CD14-positive monocyte (primary cell): ENCODE data around the gene TEPSIN. TPM values are rescaled to one million over a fixed set of nuclear protein-coding genes. Genes with fewer than 3 reads are reported as not detected.
A peak's percentile ranks its signal among the peaks of the same experiment; 100 is the strongest.

Source experiments
- DNase-seq, 3 donors: peaks; one replicate each; pipeline ENCODE4 v3.0.0-alpha.2; 2011 to 2022
- H2AFZ ChIP-seq: 2 replicates; pipeline ENCODE4 v1.6.0; 2012; ENCODE audit warnings: mild to moderate bottlenecking, low read depth, low read length, inconsistent platforms; ENCODE audit not compliant: insufficient read depth, poor library complexity, severe bottlenecking
- H3K27ac ChIP-seq, 2 donors: 1 replicate in 1 of 2; 2 replicates in 1 of 2; pipeline ENCODE4 v1.5.1; 2012 to 2013; ENCODE audit warnings: low read length in 2 of 2, control low read depth in 1 of 2, inconsistent platforms in 1 of 2, low read depth in 1 of 2, mild to moderate bottlenecking in 1 of 2
- H3K27me3 ChIP-seq, 2 donors: one replicate each; pipeline versions ENCODE4 v1.6.0 to v1.6.1; 2011 to 2013; ENCODE audit warnings: low read length in 2 of 2; ENCODE audit not compliant: control insufficient read depth in 2 of 2, insufficient read depth in 2 of 2
- H3K36me3 ChIP-seq, 2 donors: replicated peaks in 1 of 2; 1 replicate in 1 of 2; 2 replicates in 1 of 2; pipeline versions ENCODE4 v1.5.1 to v1.6.1; 2012 to 2013; ENCODE audit warnings: low read length in 2 of 2, control low read depth in 1 of 2, inconsistent platforms in 1 of 2, mild to moderate bottlenecking in 1 of 2; ENCODE audit not compliant: insufficient read depth in 2 of 2, control insufficient read depth in 1 of 2
- H3K4me1 ChIP-seq, 2 donors: 1 replicate in 1 of 2; 2 replicates in 1 of 2; pipeline versions ENCODE4 v1.5.1 to v1.6.1; 2012 to 2013; ENCODE audit warnings: low read length in 2 of 2, control low read depth in 1 of 2, inconsistent platforms in 1 of 2, mild to moderate bottlenecking in 1 of 2, moderate library complexity in 1 of 2; ENCODE audit not compliant: insufficient read depth in 2 of 2, control insufficient read depth in 1 of 2
- H3K4me2 ChIP-seq: replicated peaks from 2 replicates; pipeline ENCODE3; 2012; ENCODE audit warnings: low read length, moderate library complexity, mild to moderate bottlenecking; ENCODE audit not compliant: poor library complexity, severe bottlenecking; ENCODE audit errors: extremely low read depth
- H3K4me3 ChIP-seq, 3 experiments: fragments of 200-600 bp in 1 of 3; sonication (generic) in 1 of 3; replicated peaks in 1 of 3; 1 replicate in 2 of 3; 2 replicates in 1 of 3; pipeline ENCODE4 v1.5.1; 2011 to 2013; ENCODE audit warnings: low read length in 3 of 3, mild to moderate bottlenecking in 3 of 3, control low read depth in 2 of 3, low read depth in 2 of 3, inconsistent platforms in 1 of 3, moderate library complexity in 1 of 3
- H3K79me2 ChIP-seq: 2 replicates; pipeline ENCODE4 v1.6.0; 2012; ENCODE audit warnings: mild to moderate bottlenecking, control low read depth, inconsistent platforms, low read length, moderate library complexity; ENCODE audit not compliant: insufficient read depth
- H3K9ac ChIP-seq: 2 replicates; pipeline ENCODE4 v1.6.0; 2017; ENCODE audit warnings: low read length, mild to moderate bottlenecking; ENCODE audit not compliant: insufficient read depth, poor library complexity, severe bottlenecking
- H3K9me3 ChIP-seq, 2 donors: replicated peaks in 1 of 2; 1 replicate in 1 of 2; 2 replicates in 1 of 2; pipeline versions ENCODE4 v1.5.1 to v1.6.1; 2012 to 2013; ENCODE audit warnings: low read length in 2 of 2, control low read depth in 1 of 2; ENCODE audit not compliant: control insufficient read depth in 1 of 2, insufficient read depth in 1 of 2
- H4K20me1 ChIP-seq: 2 replicates; pipeline ENCODE4 v1.6.0; 2012; ENCODE audit warnings: mild to moderate bottlenecking, low read length, control low read depth, moderate library complexity; ENCODE audit not compliant: insufficient read depth
- H3K27ac Mint-ChIP-seq, 7 donors: one replicate each; pipeline ENCODE4 v1.8.0; 2020; ENCODE audit warnings: mild to moderate bottlenecking in 7 of 7, mixed read lengths in 7 of 7, moderate library complexity in 6 of 7, inconsistent platforms in 2 of 7
- H3K27me3 Mint-ChIP-seq, 3 donors: one replicate each; pipeline ENCODE4 v1.8.0; 2021 to 2022; ENCODE audit warnings: low read depth in 3 of 3, mild to moderate bottlenecking in 3 of 3, mixed read lengths in 3 of 3, moderate library complexity in 3 of 3, inconsistent platforms in 1 of 3
- H3K36me3 Mint-ChIP-seq, 2 donors: one replicate each; pipeline ENCODE4 v1.8.0; 2020; ENCODE audit warnings: mixed read lengths in 2 of 2, inconsistent platforms in 1 of 2, mild to moderate bottlenecking in 1 of 2
- H3K4me1 Mint-ChIP-seq: one replicate; pipeline ENCODE4 v1.8.0; 2020; ENCODE audit warnings: mild to moderate bottlenecking, mixed read lengths
- H3K4me3 Mint-ChIP-seq, 2 donors: one replicate each; pipeline ENCODE4 v1.8.0; 2020; ENCODE audit warnings: mild to moderate bottlenecking in 2 of 2, mixed read lengths in 2 of 2, moderate library complexity in 1 of 2
- H3K9me3 Mint-ChIP-seq, 7 donors: one replicate each; pipeline ENCODE4 v1.8.0; 2020 to 2022; ENCODE audit warnings: mixed read lengths in 7 of 7, mild to moderate bottlenecking in 6 of 7, moderate library complexity in 6 of 7, inconsistent platforms in 2 of 7
- CTCF ChIP-seq: fragments of 200-600 bp; IDR thresholded peaks from one replicate; pipeline ENCODE4 v1.8.0; 2022; ENCODE audit warnings: antibody characterized with exemption, mild to moderate bottlenecking
- WGBS: methylation state at CpG from one replicate; pipeline ENCODE4 v1.1.5; 2013; ENCODE audit warnings: missing lambda C conversion rate; ENCODE audit not compliant: insufficient coverage; 5-methylcytosine and 5-hydroxymethylcytosine counted together
- intact Hi-C, 2 donors: fragments of 100-400 bp; cut with micrococcal nuclease; formaldehyde crosslinking; loops; one replicate each; pipeline versions ENCODE4 v1.15.0 to v1.15.1; 2023
- polyA plus RNA-seq, 3 donors: library from polyadenylated mRNA; depleted of rRNA in 1 of 3; unstranded in 2 of 3; stranded (reverse) in 1 of 3; fragments of 300-500 nt in 2 of 3; fragments of >200 nt in 1 of 3; fragmentation: Illumina TruSeq in 2 of 3; gene quantifications; 1 replicate in 2 of 3; 2 replicates in 1 of 3; pipeline ENCODE4 v1.2.3, GENCODE V29; 2012 to 2021

The TEPSIN gene
- polyA plus RNA-seq, 3 donors: 3.4 to 136 (median 4.5) TPM

- intact Hi-C loops: no loop called here
- no peak for DNase-seq
- Histone ChIP-seq H3K4me2 (no peak overlapping the region), H3K9ac (no peak overlapping the region), H3K4me1 (peaks cover 21 to 36% of the 10 kb centered on the region in 2 donors), H3K27ac (no peak overlapping the region), H3K9me3 (no peaks in the 10 kb centered on the region), H4K20me1 (peaks cover 67% of the 10 kb centered on the region), H2AFZ (no peak overlapping the region), H3K4me3 (no peak overlapping the region), H3K27me3 (no peaks in the 10 kb centered on the region), H3K79me2 (peaks cover 67% of the 10 kb centered on the region), H3K36me3 (peaks cover 35 to 49% of the 10 kb centered on the region in 2 donors)
- H3K4me1 Mint-ChIP-seq: peaks cover 39% of the 10 kb centered on the region
- H3K4me3 Mint-ChIP-seq: no peak overlapping the region
- 94% methylated on average over 19 of the region's 21 CpGs for WGBS
- peaks cover 21 to 51% of the 10 kb centered on the region in 2 donors for H3K36me3 Mint-ChIP-seq
- TF ChIP-seq CTCF: no peak
- no peak overlapping the region for H3K27ac Mint-ChIP-seq
- H3K9me3 Mint-ChIP-seq: peaks cover 0 to 2% (median 0%) of the 10 kb centered on the region in 7 donors
- no peaks in the 10 kb centered on the region for H3K27me3 Mint-ChIP-seq
Observed at GRCh38 chr17:81236784-81237183, 2.1 kb downstream of the TEPSIN start.

- peaks cover 0 to 2% (median 0%) of the 10 kb centered on the region in 7 donors for H3K9me3 Mint-ChIP-seq
Observed at GRCh38 chr17:81235822-81236740, 2.8 kb downstream of the TEPSIN start.

More at GRCh38 chr17:81235822-81236740, 2.8 kb downstream of the TEPSIN start:
- no peaks in the 10 kb centered on the region for H3K27me3 ChIP-seq
- peaks cover 21 to 36% of the 10 kb centered on the region in 2 donors for H3K4me1 ChIP-seq
- H3K27ac ChIP-seq: no peak overlapping the region
- H3K36me3 ChIP-seq: peaks cover 42 to 56% of the 10 kb centered on the region in 2 donors
- no peak for DNase-seq
- peaks cover 67% of the 10 kb centered on the region for H3K79me2 ChIP-seq
- Mint-ChIP-seq H3K27ac (peak overlapping the region in 1 of 7 donors; percentile 62), H3K27me3 (no peaks in the 10 kb centered on the region), H3K4me1 (peaks cover 36% of the 10 kb centered on the region), H3K36me3 (peaks cover 23 to 58% of the 10 kb centered on the region in 2 donors), H3K4me3 (no peak overlapping the region)
- TF ChIP-seq CTCF: no peak
- no peak overlapping the region for H3K9ac ChIP-seq
- peaks cover 66% of the 10 kb centered on the region for H4K20me1 ChIP-seq
- intact Hi-C loops: no loop called here
- H3K4me2 ChIP-seq: no peak overlapping the region
- 97% methylated on average over 19 of the region's 32 CpGs for WGBS
- H3K4me3 ChIP-seq: no peak overlapping the region
- H2AFZ ChIP-seq: no peak overlapping the region
- no peaks in the 10 kb centered on the region for H3K9me3 ChIP-seq
